Subcutaneous adipose tissue (tissue), 4 donors: ENCODE measurements around the gene GRID2IP. TPM values are rescaled to one million over a fixed set of nuclear protein-coding genes. Genes with fewer than 3 reads are reported as not detected.

Source experiments
- CTCF ChIP-seq: fragments of 450-650 bp; IDR thresholded peaks from one replicate; pipeline ENCODE4 v1.5.1; 2016; ENCODE audit warnings: low read depth, mild to moderate bottlenecking, control low read depth, antibody characterized with exemption, moderate library complexity
- total RNA-seq, 4 donors: library from RNA; depleted of rRNA; stranded (reverse); fragments of >200 nt; gene quantifications; one replicate each; pipeline ENCODE4 v1.1.0, GENCODE V29; 2016

GRID2IP gene
- total RNA-seq, 4 donors from 2014 or later = not detected

GRCh38 chr7:6487184-6487545 is 64.1 kb downstream of the GRID2IP start:
- no peak for TF ChIP-seq CTCF

- no peak for TF ChIP-seq CTCF
These were observed 64.7 kb downstream of the GRID2IP start for GRCh38 chr7:6486438-6487183.

- TF ChIP-seq CTCF = no peak
These were observed 68.5 kb downstream of the GRID2IP start for GRCh38 chr7:6482743-6483119.

GRCh38 chr7:6482307-6482706 is 69.0 kb downstream of the GRID2IP start:
- no peak for TF ChIP-seq CTCF

GRCh38 chr7:6481445-6481844 is 69.8 kb downstream of the GRID2IP start:
- no peak for TF ChIP-seq CTCF

GRCh38 chr7:6480323-6480660 is 71.0 kb downstream of the GRID2IP start:
- TF ChIP-seq CTCF = no peak

- no peak for TF ChIP-seq CTCF
These were observed 72.2 kb downstream of the GRID2IP start for GRCh38 chr7:6479067-6479466.
